Measurements from ENCODE around the gene NHS. TPM values are rescaled to one million over a fixed set of nuclear protein-coding genes. Genes with fewer than 3 reads are reported as not detected.

The NHS gene
- total and polyA plus RNA-seq, 2 of the 4 experiments (the other 2 are of a cell fraction) = 0.36 to 0.90 TPM

DNA sequence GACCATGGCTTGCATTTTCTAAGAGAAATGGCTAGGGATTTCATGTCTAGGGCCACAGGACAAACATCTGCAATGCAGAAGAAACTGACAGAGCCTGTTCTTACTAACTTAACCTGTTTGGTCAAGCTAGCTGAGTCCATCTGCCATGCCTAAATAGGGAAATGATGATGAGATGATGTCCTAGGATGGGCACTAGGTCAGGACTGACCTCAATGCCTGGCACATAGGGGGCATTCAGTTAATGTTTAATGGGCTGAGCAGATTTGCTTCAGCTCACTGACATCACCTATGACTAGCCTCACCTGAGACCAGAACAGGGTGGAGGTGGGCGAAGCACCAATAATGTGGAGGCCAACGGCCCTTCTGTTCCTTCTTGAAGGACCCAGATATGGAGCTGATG lies 188.1 kb downstream of the NHS start:
- intact Hi-C loops (cut with micrococcal nuclease) = no loop called here
- Histone ChIP-seq H3K56ac (ENCODE audit: extremely low read depth, insufficient read depth, low read length) (no peak overlapping the region), H3K4ac (ENCODE audit: low read depth, low read length) (no peak overlapping the region), H3K9me1 (ENCODE audit: insufficient read depth, low read length) (peaks cover 10% of the 10 kb centered on the region; the same call in 1 of the 2 replicates), H2AK9ac (replicated peaks; ENCODE audit: low read depth, low read length, poor library complexity) (no peak overlapping the region), H2BK20ac (ENCODE audit: low read depth, low read length) (no peak overlapping the region), H2AFZ (replicated peaks; ENCODE audit: low read length, poor library complexity) (no peak overlapping the region), H4K8ac (ENCODE audit: low read depth in 2 of 2, low read length in 2 of 2) (no peak overlapping the region), H2AK5ac (ENCODE audit: low read depth, low read length) (no peak overlapping the region), H3K4me3 (ENCODE audit: insufficient read depth, low read depth, low read length) (no peak overlapping the region), H3K79me1 (ENCODE audit: low read depth in 1 of 2, low read length in 2 of 2) (no peaks in the 10 kb centered on the region), H2BK5ac (ENCODE audit: low read depth, low read length, poor library complexity, severe bottlenecking) (no peak overlapping the region), H3K9me3 (ENCODE audit: control insufficient read depth, insufficient read depth, low read length) (no peaks in the 10 kb centered on the region), H3K23ac (ENCODE audit: low read depth, low read length) (no peak overlapping the region), H3K18ac (ENCODE audit: low read depth, low read length) (no peak overlapping the region; the same call in 1 of the 2 replicates), H3K36me3 (ENCODE audit: control insufficient read depth, insufficient read depth, low read length) (no peaks in the 10 kb centered on the region), H4K91ac (ENCODE audit: insufficient read depth, low read depth, low read length) (no peak overlapping the region), H3K14ac (replicated peaks; ENCODE audit: low read depth, low read length) (no peak overlapping the region), H2BK120ac (ENCODE audit: low read depth, low read length) (no peak overlapping the region; the same call in 1 of the 2 replicates), H4K5ac (ENCODE audit: low read depth, low read length) (no peak overlapping the region), H3K4me1 (ENCODE audit: control insufficient read depth, insufficient read depth, low read length) (peaks cover 11% of the 10 kb centered on the region), H2BK15ac (ENCODE audit: low read depth, low read length) (no peak overlapping the region), H3K9ac (ENCODE audit: low read depth, low read length) (no peak overlapping the region), H4K20me1 (ENCODE audit: insufficient read depth, low read length) (no peaks in the 10 kb centered on the region), H3K27me3 (ENCODE audit: control insufficient read depth, insufficient read depth, low read length) (0 out of 2 replicates have a peak, but pooled peaks cover 2% of the 10 kb centered on the region), H3K4me2 (ENCODE audit: low read depth, low read length) (no peak overlapping the region), H3K27ac (ENCODE audit: insufficient read depth, low read length) (no peak overlapping the region)
- in situ Hi-C loops (cut with MboI; ENCODE audit: low sequenced_read_pairs) = no loop called here
- POLR2A ChIA-PET (ENCODE audit: unreplicated experiment) = no interaction called here
- no TSS peak for BruUV-seq (replicated peaks)
- CTCF ChIA-PET = no interaction called here
- DNase-seq (no peak), ATAC-seq (ENCODE audit: low read depth) (no peak)
- TF ChIP-seq FOS (IDR thresholded peaks at IDR 0.05; ENCODE audit: low read depth, low read length) (no peak), CEBPB (IDR thresholded peaks at IDR 0.05; ENCODE audit: low read depth, low read length) (no peak), MXI1 (IDR thresholded peaks at IDR 0.05; ENCODE audit: borderline replicate concordance, low read depth, low read length) (no peak)
- TF ChIP-seq, protein P1, sequence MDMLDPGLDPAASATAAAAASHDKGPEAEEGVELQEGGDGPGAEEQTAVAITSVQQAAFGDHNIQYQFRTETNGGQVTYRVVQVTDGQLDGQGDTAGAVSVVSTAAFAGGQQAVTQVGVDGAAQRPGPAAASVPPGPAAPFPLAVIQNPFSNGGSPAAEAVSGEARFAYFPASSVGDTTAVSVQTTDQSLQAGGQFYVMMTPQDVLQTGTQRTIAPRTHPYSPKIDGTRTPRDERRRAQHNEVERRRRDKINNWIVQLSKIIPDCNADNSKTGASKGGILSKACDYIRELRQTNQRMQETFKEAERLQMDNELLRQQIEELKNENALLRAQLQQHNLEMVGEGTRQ (IDR thresholded peaks at IDR 0.05; ENCODE audit: low read depth, low read length) = no peak
- dilution Hi-C loops (cut with HindIII; ENCODE audit: low sequenced_read_pairs, unreplicated experiment) = no loop called here
- no CpG with 5 or more reads among the region's 2 CpGs for WGBS, 2 experiments (ENCODE audit: extremely low coverage in 2 of 2, insufficient read length in 1 of 2)
